CD4-positive, alpha-beta T cell treated with Interleukin-17A for 4 hours (primary cell): Measurements from ENCODE around the gene OIP5.
"Not testable (repeated sequence)": the region's sequence is repeated elsewhere in the genome, so short reads cannot be mapped to it uniquely, and the experiment has no call there.

Source experiments
- DNase-seq: peaks from one replicate; pipeline ENCODE4 v3.0.0-alpha.2; 2020; ENCODE audit warnings: mixed read lengths

OIP5 gene

GRCh38 chr15:41301139-41301538, 31.3 kb downstream of the OIP5 start:
- DNase-seq, result not testable (repeated sequence)

GRCh38 chr15:41292521-41292920, 39.9 kb downstream of the OIP5 start:
- DNase-seq, result no peak

- DNase-seq, result no peak
Observed at GRCh38 chr15:41291065-41291631, 41.2 kb downstream of the OIP5 start.

GRCh38 chr15:41289953-41290352, 42.4 kb downstream of the OIP5 start:
- no peak for DNase-seq

- DNase-seq, result no peak
Observed at GRCh38 chr15:41288464-41288863, 43.9 kb downstream of the OIP5 start.

GRCh38 chr15:41286665-41287333, 45.6 kb downstream of the OIP5 start:
- no peak for DNase-seq

GRCh38 chr15:41285285-41285684, 47.1 kb downstream of the OIP5 start:
- no peak for DNase-seq

GRCh38 chr15:41284427-41285177, 47.8 kb downstream of the OIP5 start:
- no peak for DNase-seq

- peak; percentile 98 for DNase-seq
Observed at GRCh38 chr15:41283653-41284426, 48.6 kb downstream of the OIP5 start.

GRCh38 chr15:41282980-41283652, 49.3 kb downstream of the OIP5 start:
- DNase-seq, result not testable (repeated sequence)

GRCh38 chr15:41282436-41282835, 50.0 kb downstream of the OIP5 start:
- not testable (repeated sequence) for DNase-seq

GRCh38 chr15:41281236-41281635, 51.2 kb downstream of the OIP5 start:
- no peak for DNase-seq

GRCh38 chr15:41279535-41280283, 52.7 kb downstream of the OIP5 start:
- no peak for DNase-seq

- no peak for DNase-seq
Observed at GRCh38 chr15:41278319-41278718, 54.1 kb downstream of the OIP5 start.

- no peak for DNase-seq
Observed at GRCh38 chr15:41276831-41277230, 55.6 kb downstream of the OIP5 start.

GRCh38 chr15:41269887-41270286, 62.5 kb downstream of the OIP5 start:
- DNase-seq, result no peak

- DNase-seq, result no peak
Observed at GRCh38 chr15:41263891-41264351, 68.5 kb downstream of the OIP5 start.

- DNase-seq, result no peak
Observed at GRCh38 chr15:41262571-41262970, 69.8 kb downstream of the OIP5 start.

GRCh38 chr15:41260924-41261323, 71.5 kb downstream of the OIP5 start:
- DNase-seq, result not testable (repeated sequence)

GRCh38 chr15:41259546-41260189, 72.7 kb downstream of the OIP5 start:
- DNase-seq, result no peak
